GM13977 (cell line): ENCODE results near the gene CCDC33.

Source experiments
- DNase-seq: peaks from one replicate; pipeline ENCODE4 v3.0.0; 2012; ENCODE audit warnings: low spot score
- in situ Hi-C: fragments of 300-500 bp; cut with MboI; formaldehyde crosslinking; loops from one replicate; pipeline ENCODE4 v1.12.0; 2022; ENCODE audit warnings: low sequenced_read_pairs, low pct_unique_long_range_greater_than_20kb, mixed read lengths, inconsistent platforms; ENCODE audit not compliant: unreplicated experiment
- TF ChIP-seq, protein P1 (sequence below): IDR thresholded peaks from 2 replicates; pipeline ENCODE4 v1.5.1; 2012; ENCODE audit warnings: mild to moderate bottlenecking, control low read depth; ENCODE audit not compliant: insufficient read depth; ENCODE audit errors: extremely low read depth, missing control alignments

CCDC33 gene

DNA sequence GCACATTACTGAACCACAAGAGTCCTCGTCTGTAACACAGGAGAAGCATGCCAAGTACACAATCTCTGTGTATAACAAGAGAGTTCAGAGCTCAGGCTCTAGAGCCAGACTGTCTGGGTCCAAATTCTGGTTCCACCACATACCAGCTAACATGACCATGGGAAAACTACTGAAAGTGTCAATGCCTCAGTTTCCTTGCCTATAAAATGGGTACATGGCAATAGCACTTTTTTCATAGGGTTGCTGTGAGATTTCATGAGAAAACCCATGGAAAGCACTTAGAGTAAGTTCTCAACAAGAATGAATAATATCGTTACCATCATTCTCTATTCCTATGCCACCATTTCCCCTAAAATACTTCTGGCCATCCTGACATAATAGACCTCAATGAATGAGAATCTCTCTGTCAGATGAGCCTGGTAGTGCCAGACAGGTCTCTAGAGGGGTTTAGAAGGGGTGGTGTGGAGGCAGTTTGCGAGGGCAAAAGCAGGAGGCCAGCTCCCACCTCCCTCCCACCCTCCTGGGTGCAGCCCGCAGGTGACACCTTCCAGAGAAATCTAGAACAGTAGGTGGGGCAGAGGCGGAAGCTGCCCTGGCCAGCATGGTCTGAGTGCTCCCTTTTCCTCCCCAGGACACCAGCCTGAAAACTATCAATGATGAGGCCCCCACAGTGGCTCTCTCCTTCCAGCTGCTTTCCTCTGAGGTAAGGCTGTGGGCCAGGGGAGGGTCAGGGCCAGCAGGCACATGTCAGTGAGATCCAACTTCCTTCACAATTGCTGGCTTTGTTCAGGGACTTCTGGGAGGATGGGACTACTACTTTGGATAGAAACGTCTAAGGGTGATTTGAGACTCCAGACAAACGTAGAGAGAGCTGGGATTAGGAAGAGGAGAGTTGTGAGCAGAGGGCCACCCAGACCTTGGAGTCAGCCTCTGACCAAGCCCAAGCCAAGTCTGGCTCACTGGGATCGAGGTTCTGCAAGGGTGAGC, 45.3 kb downstream of the CCDC33 start:
- DNase-seq = no peak
- in situ Hi-C loops = no loop called here
- TF ChIP-seq, protein P1, sequence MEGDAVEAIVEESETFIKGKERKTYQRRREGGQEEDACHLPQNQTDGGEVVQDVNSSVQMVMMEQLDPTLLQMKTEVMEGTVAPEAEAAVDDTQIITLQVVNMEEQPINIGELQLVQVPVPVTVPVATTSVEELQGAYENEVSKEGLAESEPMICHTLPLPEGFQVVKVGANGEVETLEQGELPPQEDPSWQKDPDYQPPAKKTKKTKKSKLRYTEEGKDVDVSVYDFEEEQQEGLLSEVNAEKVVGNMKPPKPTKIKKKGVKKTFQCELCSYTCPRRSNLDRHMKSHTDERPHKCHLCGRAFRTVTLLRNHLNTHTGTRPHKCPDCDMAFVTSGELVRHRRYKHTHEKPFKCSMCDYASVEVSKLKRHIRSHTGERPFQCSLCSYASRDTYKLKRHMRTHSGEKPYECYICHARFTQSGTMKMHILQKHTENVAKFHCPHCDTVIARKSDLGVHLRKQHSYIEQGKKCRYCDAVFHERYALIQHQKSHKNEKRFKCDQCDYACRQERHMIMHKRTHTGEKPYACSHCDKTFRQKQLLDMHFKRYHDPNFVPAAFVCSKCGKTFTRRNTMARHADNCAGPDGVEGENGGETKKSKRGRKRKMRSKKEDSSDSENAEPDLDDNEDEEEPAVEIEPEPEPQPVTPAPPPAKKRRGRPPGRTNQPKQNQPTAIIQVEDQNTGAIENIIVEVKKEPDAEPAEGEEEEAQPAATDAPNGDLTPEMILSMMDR = no peak

DNA sequence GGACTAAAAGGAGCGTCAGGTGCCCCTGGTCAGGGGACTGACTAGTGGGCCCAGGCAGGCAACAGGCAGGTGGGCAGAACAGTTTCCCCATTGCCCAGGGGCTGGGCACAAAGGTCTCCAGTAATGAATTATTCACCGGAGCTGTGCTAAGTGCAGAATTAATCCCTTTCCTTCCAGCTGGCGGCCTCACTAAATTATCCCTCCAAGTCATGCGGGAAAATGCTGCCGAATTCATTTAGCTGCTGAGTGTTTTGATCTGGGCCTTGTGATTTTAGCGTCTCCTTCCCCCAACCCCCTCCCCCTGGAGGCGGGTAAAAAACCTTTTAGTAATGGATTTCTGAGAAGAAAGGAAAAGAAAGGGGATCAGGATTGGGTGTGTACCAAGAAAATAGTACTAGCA, 47.2 kb downstream of the CCDC33 start:
- no peak for DNase-seq
- in situ Hi-C loops = no loop called here
- TF ChIP-seq, protein P1 = no peak

DNA sequence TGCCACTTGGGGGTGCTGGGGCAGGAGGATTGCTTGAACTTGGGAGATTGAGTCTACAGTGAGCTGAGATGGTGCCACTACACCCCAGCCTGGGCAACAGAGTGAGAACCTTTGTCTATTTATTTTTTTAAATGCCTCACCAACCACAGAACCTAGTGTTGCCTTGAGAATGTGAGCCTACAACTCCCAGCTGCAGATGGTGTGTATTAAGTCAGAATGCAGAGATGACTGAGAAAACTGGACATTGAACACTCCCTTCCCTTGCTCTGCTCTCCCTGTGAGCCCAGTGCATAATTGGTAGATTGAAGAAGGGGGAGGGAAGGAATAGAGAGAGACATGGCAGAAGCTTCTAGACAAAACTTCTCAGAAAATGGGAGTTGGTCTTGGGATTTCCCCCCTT, 53.5 kb downstream of the CCDC33 start:
- TF ChIP-seq, protein P1 = no peak
- no peak for DNase-seq
- in situ Hi-C loops = no loop called here

DNA sequence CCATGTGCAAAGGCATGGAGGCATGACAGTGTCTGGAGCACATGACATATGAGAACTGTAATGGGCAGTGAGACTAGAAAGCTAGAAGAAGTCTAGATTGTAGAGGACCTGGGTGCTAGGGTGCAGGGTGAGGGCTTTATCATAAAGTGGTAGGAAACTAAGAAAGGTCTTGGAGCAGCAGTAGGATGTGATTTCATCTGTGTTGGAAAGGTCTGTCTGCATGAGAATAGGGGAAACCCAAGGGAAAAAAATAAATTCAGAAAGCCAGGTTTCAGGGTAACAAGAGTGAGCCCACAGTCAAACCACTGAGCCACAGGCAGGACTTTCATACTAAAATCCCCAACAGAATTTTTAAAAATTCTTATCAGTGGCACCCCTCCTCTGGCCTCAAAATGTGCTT, 54.5 kb downstream of the CCDC33 start:
- in situ Hi-C loops = no loop called here
- TF ChIP-seq, protein P1 = no peak
- no peak for DNase-seq

DNA sequence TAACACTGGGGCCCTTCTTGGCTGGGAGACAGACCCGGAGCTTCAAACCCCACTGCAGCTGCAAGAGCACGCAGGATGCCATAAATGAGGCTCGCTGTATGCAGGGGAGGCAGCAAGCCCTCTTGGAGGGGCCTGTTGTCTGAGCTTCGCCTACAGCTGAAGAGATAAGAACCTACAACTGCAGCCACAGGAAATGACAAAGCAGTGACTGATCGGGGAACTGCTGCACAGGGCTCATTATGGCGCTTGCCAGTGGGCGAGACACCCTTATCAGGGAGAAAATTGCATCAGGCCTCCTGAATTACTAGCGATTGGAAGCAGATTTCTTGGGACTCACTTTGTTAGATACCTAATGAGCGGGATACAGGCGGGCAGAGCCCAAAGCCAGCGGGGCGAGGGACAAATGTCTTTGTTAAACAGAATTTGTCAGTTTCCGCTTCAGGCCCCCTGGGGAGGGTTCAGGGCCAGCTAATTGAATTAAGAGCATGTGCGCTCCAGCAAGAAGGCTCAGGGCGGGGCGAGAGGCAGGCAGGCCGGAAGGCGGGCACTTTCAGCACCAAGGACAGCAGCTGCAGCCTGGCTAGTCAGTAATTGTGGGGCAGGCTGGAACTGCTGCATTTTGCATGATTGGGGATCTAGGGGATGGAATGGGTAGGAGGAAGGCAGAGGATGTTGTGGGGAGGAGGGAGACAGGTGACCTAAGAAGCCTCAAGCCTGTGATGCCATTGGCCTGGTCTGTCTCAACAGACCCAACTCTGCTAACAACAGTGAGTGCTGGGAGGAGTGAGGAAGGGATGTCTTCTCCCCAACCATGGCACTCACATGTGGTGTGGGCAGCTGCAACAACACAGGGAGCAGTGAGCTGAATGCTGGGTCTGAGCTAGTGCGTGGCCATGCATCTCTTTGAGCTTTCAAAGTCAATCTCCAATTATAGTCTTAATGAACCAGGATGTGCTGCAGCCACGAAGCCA, 55.3 kb downstream of the CCDC33 start:
- in situ Hi-C loops = no loop called here
- TF ChIP-seq, protein P1 = no peak
- peak; percentile 85 for DNase-seq
